Islet precursor cell (in vitro differentiated cells): ENCODE results near the gene COL15A1.

Experiments
- DNase-seq: peaks from one replicate; pipeline ENCODE4 v3.0.0-alpha.2; 2018

Gene COL15A1

DNA sequence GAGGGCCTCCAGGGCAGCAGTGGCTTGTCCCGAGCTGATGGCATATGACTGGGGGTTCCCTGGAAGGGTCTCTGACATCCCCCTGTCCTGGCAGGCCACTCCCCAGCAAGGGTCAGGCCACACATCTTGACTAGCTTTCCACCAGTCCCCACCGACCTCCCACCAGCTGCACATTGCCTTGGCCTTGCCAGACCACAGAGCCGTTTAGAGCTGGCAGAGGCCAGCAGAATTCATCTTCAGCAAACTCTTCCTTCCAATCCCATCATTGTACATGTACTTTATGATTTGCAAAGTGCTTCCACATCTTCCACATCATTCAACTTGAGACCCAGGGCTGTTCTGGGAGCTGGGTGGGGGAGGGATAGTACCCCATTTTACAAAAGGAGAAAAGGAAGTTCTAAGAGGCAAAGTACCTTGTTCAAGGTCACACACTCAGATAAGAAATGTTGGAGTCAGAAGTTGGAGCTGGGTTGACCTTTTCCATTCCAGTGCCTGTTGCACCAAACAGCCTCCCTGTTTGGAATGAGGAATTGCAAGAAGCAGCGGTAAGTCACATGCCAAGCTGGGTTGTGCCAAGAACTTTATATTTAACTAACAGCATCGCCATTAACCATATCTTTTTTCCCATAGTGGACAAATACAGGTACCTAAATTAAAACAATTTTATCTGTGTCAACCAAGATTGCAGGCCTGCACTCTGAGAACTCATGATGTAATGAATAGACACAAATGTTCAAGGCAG is 25.8 kb upstream of the COL15A1 start:
- peak; percentile 27 for DNase-seq

- DNase-seq, result peak; percentile 14
Observed at GRCh38 chr9:98921732-98922131, 22.0 kb upstream of the COL15A1 start.

- DNase-seq, result peak; percentile 54
Observed at GRCh38 chr9:98922721-98923435, 20.8 kb upstream of the COL15A1 start.

DNA sequence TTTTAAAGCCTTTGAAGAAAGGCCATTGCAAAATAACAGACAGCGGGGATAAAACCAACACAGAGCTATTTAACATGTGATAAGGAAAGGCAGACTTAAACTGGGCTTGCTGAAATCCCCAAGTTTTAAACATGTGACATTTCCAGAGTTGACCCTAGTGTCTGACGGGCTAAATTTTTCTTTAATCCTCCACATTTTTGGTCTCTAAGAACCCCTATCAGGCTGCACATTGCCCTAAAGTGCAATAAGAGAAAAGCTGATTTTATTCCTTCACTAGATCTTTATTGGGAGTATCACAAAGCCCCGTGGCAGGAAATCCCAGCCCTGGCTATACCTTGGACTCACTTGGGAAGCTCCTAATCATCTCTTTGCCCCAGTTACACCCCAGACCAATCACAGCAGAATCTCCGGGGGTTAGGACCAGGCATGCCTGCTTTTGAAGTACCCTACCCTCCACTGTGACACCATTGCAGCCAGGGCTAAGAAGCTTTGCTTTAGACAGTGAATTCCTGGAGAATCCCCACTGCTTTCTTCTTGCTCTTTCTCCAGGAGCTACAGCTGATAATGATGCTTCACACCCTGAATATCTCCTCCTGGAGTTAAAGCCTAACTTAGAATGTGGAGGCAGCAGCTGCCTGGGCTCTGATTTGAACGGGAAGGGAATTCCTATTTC is 20.1 kb upstream of the COL15A1 start:
- DNase-seq, result peak; percentile 46

DNA sequence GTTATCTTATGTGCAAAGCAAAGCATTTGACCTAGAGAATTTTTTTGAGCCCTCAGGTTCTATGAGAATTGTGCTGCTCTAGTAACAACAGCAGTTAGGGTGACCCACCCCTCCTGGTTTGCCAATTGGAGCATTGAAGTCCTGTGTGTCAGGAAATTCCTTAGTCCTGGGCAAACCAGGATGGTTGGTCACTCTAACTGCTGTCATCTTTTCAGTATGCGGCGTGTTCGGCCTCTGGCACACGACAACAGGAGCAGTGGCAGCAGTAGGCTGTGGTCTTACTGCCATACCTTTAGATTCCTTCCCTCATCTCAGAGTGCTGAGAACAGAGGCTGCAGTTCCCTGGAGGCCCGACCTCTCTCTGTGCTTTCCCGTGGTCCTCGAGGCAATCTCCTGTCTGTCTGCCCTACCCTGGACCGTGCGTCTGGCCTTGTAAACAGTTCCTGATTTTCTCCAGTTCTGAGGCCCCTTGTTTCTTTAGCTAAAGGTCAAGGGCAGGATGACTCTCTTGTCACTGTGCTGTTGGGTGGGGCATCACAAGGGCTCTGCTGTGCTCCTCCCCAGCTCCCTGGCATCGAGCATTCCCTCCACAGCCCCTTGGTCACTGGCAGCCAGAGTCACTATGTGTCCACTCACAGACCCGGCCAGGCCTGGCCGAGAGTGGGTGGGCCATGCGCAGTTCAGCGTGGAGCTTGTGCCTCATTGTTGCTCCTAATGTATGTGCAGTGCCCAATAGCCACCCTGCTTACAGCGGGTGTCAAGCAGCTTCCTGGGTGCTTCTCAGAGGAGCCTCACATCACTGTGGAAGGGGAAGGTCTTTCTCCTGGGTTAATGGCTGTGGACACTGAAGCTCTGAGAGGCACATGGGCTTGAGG is 18.5 kb upstream of the COL15A1 start:
- DNase-seq, result peak; percentile 73

GRCh38 chr9:98925956-98926355 is 17.8 kb upstream of the COL15A1 start:
- no peak for DNase-seq

GRCh38 chr9:98927724-98928123 is 16.0 kb upstream of the COL15A1 start:
- peak; percentile 45 for DNase-seq

DNA sequence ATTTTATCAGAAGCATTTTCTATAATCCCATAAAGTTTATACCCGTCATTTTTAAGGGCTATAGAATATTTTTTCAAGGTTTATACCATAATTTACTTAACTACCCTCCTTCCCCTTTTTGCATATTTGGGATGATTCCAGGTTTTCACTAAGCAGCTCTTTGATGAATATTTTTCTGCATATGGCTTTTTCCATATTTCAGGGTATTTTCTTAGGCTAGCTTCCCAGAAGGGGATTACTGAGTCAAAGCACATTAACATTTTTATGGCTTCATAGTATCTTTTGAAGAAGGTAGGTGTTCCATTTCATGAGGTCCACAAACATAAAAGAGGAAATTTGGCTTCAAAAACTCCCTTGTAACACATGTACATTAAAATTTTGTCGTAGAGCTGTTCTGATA is 14.6 kb upstream of the COL15A1 start:
- DNase-seq, result no peak

DNA sequence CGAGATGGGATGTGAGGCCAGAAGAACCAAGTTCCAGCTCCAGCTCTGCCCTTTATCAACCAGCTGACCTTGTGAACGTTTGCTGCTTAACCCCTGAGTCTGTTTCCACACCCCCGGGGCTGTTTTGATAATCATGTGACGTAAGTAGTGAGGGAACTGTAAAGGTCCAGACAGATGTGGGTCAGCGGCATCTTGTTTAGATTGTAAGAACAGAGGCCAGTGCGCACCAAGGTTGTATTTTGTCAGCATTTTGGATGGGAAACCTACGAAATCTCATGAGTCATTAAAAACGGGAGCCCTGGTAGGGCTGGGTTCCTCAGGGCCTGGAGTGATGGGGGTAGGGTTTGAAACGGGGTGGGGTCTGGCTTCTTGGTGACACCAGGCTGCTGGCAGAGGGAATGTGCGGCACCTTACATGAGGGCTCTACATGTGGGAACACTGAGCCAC is 13.8 kb upstream of the COL15A1 start:
- DNase-seq, result peak; percentile 38

- peak; percentile 28 for DNase-seq
Observed at GRCh38 chr9:98930792-98931191, 12.9 kb upstream of the COL15A1 start.

DNA sequence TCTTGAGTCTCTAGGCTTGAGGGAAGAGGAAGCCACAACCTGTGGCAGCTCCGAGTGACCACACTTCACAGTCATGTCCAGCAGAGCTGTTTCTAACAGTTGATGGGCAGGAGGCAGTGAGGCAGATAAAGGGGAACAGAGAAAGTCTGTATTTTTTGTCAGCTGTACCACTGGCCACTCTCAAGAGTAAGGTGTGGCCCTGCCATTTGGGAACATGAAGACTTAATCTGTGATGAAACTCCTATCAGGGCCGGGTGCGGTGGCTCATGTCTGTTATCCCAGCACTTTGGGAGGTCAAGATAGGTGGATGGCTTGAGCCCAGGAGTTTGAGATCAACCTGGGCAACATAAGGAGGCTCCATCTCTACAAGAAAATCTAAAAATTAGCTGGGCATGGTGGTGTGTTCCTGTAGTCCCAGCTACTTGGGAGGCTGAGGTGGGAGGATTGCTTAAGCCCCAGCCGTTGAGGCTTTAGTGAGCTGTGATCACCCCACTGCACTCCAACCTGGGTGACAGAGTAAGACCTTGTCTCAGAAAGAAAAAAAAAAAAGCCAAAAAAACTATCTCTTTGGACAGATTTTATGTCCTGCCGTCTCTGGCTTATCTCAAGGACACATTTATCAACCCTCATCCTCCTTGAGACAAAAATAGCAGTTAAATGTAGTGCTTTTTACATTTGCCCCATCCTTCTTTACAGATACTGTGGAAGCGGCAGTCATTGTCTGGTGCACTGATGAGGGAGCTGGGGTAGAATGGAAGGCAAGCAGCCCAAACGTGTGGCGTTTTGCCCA is 11.9 kb upstream of the COL15A1 start:
- peak; percentile 15 for DNase-seq

- peak; percentile 37 for DNase-seq
Observed at GRCh38 chr9:98933185-98933584, 10.5 kb upstream of the COL15A1 start.

DNA sequence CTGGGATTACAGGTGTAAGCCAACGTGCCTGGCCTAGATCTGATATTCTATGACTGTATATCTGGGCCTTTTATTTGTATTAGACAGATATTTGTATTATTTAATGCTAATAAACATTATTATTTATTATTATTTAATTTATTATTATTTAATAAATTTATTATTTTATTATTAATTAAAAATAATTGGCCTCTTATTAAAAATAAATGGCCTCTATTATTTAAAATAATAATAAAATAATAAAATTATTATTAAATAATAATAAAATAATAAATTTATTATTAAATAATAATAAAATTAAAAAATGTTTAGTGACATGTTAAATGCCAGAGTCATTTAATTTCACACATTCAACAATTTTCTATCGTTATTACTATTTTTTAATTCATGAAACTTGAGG is 9.8 kb upstream of the COL15A1 start:
- DNase-seq, result no peak

GRCh38 chr9:98935071-98935505 is 8.6 kb upstream of the COL15A1 start:
- peak; percentile 17 for DNase-seq

GRCh38 chr9:98940276-98940675 is 3.4 kb upstream of the COL15A1 start:
- DNase-seq, result no peak

DNA sequence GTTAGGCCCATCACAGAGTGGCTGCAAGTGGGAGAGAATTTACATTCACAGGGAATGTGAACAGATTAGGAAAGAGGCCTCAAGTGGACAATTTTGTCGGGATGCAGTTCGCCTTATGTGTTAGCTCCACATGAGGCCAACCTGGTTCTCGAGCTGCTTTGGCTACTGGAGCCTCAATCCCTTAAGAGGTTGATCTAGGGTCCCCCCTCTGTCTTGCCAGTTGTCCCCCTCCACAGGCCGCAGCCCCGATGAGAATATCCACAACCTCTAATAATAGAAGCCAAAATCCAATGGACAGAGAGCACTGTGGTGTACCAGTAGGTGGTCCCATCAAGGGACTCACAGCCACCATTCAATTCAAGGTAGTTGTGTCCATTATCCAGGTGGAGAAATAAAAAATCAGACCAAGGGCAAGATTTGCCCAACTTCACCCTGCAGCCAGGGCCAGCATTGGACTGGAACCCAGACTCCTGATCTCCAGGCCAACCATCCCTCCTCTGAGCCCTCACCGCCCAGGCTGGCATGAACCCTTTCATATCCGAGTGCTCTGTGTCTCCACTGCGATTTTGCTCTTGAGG is 1.7 kb upstream of the COL15A1 start:
- no peak for DNase-seq

- DNase-seq, result no peak
Observed at GRCh38 chr9:98942906-98943681, 613 bp upstream of the COL15A1 start.

DNA sequence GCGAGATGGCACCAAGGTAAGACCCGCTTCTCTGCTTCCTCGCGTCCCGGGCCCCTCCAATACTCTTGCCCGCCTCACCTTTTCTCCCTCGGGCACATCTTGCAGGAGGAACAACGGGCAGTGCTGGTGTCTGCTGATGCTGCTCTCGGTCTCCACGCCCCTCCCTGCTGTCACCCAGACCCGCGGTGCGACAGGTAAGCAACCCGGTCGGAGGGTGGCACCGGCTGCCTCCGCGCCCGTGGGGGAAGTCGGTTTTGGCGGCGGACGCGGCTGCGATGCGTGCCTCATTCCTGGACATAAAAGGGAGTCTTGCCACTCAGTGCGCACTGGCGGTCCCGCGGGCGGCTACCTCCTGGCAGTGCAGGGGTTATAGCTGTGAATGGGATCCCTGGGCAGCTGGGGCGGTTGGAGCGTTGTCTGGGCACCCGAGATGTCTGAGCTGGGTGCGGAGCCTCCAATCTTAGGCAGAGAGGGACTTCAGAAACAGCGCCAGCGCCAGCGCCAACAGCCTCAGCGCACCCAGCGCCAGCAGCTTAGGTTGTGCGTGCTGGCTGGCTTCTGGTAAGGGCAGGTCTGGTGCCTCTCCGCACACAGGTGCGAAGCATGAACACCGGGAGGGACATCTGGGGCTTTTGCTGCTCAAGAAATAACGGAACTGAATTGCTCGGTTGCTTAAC is 488 bp downstream of the COL15A1 start:
- DNase-seq, result no peak

GRCh38 chr9:98944734-98945074 is 997 bp downstream of the COL15A1 start:
- DNase-seq, result no peak

GRCh38 chr9:98949565-98949964 is 5.9 kb downstream of the COL15A1 start:
- DNase-seq, result no peak
